GM21529 (cell line): ENCODE measurements around the gene DIPK1B.
A peak's percentile ranks its signal among the peaks of the same experiment; 100 is the strongest.

Source experiments
- ATAC-seq: cut with Tn5 transposase; IDR thresholded peaks from one replicate; pipeline ENCODE4 v1.9.1; 2021; ENCODE audit not compliant: unreplicated experiment

DIPK1B gene

DNA sequence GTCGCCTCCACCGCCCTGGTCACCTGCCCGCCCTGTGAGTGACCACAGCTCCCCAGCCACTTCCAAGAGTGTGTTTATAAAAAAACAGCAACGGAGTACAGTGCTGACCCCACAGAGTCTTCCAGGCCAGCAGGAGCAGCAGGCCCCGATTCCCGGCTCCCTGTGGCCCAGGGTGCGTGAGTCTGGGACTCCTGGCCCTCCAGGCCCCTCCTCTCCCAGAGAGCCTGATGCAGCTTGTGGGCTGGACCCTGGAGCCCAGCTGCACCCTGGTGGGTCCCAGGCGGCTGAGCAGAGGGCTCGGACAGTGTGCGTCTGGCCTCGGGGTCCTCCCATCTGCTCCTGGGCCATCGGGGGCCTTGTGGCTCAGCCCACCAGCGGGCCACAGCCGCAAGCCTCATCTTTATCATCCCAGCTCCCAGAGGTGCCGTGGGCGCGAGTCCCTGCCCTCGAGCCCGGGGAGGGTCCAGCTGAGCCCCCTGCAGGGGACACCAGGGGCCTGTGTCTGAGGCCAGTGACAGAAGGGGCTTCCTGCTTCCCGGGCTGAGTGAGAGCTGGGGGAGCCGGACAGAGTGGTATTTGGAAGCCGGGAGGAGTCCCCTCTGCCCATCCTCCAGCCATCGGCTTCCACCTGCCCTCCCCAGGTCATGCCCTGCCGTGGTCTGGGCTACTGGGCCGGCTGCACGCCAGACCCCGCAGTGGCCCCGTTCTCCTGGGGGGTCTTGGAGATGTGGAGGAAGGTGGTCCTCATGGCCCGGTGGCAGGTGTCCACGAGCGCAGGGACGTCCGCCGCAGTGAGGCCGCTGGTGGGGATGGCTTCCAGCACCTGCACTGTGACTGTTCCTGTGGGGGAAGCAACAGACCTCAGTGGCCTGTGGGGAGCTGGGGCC is 39.0 kb upstream of the DIPK1B start:
- no peak for ATAC-seq

DNA sequence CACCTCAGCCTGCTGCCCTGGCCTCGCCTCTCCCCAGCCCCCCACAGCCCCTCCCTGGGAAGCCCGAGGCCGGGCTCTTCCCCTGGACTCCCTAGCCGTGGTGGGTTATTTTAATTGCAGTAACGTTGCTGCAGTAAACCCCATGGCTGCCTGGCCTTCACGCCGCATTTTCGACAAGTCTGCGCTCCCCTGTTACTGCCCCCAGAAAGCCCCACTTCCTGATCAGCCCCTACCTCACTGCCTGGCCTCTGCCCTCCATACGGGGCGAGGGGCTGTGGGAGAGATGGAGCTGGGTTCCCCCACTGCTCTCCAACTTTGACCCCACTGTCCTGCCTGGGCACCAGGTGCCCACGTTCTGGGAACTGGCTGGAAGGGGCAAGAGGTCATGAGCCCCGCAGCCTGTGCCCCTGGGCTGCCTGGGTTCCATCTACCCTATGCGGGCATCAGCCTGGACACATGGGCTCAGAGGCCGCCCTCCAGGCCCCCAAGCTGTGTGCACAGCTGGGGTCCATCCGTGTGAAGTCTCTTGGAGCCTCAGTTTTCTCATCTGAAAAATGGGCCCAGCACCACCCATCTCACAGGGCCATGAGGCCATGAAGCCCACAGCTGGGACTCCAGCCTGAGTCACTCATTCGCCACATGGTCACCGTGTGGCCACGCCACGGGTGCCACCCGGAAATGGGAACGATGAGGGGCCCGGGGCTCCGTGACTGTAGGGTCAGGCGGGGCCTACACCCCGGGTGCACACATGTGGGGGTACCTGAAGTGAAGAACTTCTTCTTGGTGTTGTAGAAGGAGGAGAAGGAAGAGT is 38.2 kb upstream of the DIPK1B start:
- ATAC-seq = no peak

DNA sequence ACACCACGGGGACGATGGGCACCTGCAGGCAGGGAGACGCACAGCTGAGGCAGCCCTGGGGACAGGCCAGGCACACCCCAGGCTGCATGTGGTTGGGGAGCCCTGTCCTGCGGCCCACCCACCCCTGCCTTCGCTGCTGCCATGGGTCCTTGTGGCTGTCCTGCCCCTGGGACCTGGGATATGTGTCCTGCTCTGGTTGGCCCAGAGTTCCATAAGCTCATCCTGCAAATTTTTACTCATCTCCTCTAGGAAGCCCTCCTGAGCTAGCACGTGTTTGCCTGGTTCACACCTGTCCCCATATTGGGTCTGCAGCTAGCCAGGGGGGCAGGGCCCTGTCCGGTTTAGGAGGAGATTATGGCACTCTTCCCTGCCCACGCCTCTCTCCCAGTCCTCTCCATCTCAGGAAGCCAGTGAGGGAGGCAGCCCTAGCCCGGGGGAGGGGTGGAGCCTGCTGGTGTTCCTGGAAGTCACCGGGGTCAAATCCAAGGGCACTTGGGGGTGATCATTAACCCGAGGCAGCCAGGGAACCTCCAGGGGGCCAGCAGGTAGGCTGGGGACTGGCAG is 37.5 kb upstream of the DIPK1B start:
- no peak for ATAC-seq

DNA sequence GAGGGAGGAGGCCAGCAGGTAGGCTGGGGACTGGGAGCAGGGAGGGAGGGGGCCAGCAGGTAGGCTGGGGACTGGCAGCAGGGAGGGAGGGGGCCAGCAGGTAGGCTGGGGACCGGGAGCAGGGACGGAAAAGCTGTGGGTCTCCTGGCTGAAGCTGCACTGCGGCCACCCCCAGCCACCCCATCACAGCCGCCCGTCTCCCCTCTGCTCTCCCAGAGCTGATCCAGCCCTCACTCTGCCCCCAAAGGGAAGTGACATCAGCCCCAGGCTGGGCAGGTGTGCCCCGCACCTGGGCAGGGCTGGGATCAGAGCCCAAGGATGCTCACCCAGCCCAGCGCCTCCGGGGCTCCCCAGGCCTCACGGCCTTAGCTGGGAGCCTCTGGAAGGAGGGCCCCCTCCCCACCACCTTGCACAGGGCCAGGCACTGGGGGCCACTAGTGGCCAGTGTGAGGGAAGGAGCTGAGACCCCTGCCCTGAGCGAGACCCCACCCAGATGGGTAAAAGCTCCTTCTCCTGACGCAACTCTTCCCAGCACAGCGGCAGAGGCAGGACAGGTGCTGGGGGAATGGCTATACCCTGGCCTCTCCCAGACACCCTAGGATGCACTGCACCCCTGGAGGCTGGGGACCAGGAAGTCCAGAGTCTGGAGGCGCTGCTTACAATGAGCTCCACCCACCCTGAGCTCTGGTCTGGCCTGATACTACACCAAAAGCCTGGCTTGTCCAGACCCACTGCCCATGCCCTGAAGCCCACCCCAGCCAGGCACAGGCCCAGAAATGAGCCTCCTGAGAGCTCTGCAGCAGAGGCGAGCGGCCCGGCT is 36.7 kb upstream of the DIPK1B start:
- ATAC-seq = no peak

DNA sequence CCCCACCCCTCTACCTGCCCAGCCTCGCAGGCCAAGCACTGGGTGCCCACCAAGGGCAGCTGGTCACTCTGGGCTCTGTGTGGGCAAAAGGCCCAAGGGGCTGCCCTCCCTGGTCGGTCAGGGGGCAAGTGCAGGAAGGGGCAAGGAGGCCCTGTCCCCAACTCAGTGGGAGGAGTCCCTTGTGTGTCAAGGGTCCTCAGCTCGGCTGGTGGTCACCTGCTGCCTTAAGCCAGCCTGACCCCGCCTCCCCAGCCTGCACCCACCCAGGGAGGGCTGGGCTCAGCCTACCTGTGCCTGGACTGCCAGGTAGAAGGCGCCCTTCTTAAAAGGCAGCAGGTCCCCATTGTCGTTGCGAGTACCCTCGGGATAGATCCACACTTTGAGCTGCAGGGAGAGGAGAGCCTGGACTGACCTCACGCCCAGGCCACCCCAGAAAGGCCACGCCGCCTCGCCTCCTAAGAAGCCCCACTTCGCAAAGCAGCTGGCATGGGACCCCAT is 36.0 kb upstream of the DIPK1B start:
- ATAC-seq = no peak

DNA sequence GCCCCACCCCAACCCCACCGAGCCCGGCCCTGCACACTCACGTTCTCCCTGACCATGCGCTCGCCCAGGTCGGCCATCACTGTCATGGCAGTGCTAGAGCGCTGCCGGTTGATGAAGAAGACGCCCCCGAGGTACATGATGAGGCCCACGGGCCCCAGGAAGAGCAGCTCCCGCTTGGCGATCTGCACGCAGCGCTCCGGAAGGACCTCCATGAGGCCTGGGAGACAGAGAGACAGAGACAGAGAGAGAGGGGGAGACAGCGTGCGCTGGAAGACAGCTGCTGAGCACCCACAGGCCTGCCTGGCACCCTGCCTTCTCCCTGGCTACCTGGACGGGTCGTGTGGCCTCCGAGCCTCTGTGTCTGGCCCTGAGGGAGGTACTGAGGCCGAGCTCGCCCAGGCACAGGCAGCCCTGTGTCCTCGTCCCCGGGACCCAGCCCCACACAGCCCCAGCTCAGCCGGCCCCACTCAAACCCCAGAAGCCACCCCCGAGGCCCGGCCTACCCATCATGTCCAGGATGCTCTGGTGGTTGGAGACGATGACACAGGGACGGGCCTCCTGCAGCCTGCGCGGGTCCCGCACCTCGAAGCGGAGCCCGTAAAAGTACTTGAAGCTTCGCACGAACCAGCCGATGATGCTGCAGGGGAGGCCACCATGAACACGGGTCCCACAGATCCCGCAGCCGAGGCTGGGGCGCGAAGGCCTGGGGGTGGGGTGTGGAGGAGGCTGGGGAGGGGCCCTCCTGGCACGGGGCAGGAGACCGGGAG is 35.3 kb upstream of the DIPK1B start:
- ATAC-seq = no peak

DNA sequence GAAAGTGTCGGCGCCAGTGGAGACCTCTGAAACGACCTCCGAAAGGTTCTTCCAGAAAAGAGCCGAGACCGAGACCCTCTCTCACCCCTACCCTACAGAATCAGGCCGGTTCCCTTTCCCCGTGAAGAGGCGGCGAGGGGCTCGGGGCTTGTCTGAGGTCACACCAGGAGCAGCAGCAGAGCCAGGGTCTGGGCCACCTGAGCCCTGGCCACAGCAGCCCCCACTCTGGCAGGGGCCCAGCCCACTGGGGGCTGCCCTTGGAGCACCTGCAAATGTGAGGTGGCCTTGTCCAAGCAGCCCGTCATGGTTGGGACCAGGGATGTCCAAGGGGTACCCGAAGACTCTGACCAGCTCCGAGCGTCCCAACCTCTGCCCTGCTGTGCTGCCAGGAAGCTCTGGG is 34.3 kb upstream of the DIPK1B start:
- no peak for ATAC-seq

DNA sequence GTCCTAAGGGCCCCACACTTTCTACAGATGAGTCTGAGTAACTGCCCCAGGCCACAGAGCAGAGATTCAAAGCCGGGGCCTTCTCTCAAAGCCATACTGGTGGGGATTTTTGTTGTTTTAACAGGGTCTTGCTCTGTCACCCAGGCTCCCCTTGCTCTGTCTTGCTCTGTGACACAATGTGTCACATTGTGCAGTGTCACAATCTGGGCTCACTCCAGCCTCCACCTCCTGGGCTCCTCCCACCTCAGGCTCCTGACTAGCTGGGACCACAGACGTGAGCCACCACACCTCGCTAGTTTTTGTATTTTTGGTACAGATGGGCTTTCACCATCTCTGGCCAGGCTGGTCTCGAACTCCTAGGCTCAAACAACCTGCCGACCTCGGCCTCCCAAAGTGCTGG is 33.7 kb upstream of the DIPK1B start:
- no peak for ATAC-seq

DNA sequence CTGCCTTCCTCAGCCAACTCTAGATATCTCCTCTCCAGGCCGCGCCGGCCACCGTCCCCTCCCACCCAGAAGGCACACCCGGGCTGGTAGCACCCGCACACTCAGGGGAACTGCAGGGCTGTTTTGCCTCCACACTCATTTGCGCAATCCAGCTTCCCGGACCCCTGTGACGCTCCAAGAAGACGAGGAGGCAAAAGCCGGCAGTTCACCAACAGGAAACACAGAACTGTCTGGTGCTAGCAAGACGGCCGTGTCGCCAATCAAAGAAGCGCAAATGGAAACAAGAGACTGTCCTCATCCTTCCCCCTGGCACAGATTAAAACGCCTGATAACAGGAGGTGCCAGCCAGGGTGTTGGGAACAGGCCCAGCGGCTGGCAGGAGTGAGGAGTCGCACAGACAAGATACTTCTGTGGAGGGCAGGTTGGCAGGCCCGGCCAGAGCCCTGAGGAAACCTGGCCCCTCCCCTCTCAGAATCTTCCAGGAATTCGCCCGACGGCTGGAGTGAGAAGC is 32.9 kb upstream of the DIPK1B start:
- no peak for ATAC-seq

DNA sequence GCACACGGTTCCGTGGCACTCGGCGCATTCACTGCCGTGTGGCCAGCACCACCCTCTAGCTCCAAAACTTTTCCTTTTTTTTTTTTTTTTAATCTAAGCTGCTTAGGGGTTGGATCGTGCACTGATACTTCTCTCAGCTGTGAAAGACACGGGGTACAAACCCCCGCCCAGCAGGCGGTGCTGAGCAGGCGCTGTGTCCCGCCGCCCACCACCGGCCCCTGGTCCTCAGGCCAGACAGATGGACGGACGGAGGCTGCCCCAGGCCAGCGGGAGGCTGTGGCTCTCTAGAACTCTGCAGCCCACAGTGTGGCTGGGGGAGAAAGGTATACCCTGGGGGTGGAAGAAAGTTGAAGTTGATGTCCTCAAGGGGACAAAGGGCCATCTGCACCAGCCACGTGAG is 31.3 kb upstream of the DIPK1B start:
- no peak for ATAC-seq

DNA sequence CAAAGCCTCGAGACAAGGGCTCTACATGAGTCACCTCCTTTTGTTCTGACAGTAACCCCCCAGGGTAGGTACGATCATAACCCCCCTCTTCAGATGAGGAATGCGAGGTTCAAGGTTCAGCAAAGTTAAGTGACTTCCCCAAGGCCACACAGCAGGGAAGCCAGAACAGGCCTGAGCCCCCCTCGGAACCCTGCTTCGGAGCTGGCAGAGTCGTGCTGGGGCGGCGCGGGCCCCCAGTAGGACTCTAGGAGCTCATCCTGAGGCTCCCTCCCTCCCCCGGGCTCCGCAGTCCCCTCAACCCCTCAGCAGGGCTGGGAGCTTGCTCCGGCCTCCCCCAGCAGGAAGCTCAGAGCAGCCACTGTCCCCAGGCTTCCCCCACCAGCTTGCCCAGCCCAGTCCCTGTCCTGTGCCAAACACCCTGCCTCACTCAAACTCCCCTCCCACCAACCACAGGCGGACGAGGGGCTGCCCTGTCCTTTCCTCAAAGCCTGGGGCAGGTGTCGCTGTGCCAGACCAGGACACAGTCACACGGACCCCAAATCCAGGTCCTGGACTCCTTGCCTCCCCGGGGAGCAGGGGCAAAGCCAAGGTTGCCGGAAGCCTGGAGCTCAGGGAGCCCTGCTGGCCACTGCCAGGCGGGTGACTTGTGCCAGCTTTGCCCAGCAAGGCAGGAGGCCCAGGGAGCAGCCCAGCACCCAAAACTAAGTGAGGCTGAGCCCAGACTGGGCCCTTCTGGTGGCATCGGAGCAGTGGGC is 30.2 kb upstream of the DIPK1B start:
- ATAC-seq = no peak

DNA sequence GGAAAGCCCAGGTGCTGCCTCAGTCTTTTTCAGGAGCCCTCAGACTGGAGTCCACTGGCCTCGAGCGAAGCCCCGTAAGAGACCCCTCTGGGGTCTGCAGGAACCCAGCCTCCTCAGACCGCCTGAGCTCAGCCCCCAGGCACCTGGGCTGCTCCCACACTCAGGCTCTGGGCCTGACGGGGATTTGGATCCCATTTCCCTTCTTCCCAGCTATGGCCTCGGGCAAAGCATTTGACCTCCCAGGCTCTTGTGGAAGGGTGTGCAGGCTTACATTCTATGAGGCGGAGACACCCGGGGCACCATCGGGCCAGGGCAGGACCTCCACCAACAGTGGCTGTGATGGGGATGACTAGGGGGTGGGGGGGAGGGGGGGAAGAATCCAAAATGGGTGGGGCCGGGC is 29.7 kb upstream of the DIPK1B start:
- no peak for ATAC-seq

DNA sequence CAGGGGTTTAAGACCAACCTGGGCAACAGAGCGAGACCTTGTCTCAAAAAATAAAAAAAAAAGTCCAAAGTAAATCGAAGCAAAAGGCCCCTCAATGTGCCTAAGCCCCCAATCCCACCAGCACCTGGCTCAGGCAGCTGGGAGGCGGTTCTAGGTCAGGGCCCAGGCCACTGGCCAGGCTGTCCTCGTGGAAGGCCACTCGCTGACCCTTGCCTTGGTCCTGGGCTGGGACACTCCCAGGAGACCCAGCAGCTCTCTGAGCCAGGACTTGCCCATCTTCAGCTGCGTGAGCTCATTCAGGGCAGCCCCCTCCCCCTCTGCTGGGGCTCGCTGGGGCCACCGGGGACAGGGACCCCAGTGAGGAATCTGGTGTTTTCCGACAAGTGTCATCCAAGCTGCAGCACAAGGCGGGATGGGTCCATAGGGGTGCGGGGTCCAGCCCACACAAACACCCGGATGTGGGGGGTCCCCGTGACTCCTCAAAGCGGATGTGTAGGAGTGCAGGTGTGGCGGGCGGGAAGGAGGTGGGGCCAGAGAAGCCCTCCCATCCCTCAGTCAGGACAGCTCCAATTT is 29.1 kb upstream of the DIPK1B start:
- ATAC-seq = no peak

DNA sequence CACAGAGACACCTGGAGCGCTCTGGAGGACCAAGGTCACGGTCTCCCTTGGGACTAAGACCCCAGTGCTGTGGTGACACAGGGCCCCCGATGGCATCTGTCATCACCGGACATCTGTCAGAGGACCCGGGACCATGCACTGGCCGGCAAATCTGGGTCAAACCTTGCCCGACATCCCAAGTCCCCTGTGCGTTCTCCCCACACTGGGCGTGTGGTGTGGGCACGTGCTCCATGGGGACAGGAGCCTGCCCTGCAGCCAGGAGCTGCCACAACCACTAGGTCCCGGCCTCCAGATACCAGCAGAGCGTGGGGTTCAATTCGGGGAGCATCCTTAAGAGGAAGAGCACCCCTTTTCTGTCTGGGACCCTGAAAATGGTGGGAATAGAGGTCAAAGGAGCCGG is 28.6 kb upstream of the DIPK1B start:
- no peak for ATAC-seq

DNA sequence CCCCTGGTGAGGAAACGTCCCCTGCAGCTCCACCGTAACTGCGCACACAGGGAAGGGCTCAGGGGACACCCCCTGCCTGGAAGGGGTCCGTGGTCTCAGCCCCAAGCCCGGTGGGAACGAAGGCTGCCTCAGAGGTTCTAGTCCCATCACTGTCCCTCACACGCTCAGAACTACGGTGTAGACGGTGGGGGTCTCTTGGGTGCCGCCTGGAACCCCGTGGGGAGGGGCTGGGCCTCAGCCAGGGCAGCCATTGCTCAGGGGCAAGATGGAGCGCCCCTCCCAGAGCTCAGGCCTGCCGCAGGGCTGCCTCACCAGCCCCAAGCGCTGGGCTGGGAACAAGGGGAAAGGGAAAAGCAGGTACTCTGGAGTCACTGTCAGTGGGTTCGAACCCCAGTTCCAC is 28.0 kb upstream of the DIPK1B start:
- ATAC-seq = no peak

DNA sequence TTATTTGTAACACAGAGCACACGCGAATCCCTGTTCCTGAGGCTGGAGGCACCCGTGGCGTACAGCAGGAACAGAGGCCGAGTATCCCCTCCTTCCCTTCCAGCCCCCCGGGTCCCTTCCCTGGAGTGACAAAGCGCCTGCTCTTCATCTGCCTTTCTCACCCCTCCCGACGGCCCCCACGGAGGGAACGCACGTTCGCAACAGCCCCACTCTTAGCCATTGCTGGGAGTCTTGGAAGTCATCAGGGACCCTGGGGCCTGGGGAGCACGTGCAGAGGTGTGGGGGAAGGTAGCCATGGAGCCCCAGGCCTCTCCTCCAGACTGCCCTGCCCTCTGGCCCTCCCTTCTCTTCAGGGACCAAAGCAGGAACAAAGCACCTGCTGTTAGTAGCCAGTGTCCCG is 27.6 kb upstream of the DIPK1B start:
- no peak for ATAC-seq

DNA sequence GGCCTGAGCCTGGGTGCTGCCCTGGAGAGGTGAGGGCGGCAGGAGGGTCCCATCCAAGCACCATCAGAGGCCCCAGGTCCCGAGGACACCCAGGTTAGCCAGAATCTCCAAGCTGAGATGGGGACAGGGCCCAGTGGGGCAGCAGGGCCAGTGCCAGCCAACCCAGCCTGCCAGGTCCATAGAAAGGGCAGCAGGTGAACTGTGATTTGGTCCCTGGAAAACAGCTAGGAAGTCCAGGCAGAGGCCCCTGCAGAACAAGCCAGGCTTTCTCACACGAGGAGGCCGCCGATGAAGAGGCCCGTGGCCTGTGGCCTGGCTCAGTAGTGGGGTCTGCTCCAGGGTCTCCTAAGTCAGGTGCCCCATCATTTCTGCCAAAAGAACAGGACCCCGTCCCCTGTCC is 27.2 kb upstream of the DIPK1B start:
- no peak for ATAC-seq

DNA sequence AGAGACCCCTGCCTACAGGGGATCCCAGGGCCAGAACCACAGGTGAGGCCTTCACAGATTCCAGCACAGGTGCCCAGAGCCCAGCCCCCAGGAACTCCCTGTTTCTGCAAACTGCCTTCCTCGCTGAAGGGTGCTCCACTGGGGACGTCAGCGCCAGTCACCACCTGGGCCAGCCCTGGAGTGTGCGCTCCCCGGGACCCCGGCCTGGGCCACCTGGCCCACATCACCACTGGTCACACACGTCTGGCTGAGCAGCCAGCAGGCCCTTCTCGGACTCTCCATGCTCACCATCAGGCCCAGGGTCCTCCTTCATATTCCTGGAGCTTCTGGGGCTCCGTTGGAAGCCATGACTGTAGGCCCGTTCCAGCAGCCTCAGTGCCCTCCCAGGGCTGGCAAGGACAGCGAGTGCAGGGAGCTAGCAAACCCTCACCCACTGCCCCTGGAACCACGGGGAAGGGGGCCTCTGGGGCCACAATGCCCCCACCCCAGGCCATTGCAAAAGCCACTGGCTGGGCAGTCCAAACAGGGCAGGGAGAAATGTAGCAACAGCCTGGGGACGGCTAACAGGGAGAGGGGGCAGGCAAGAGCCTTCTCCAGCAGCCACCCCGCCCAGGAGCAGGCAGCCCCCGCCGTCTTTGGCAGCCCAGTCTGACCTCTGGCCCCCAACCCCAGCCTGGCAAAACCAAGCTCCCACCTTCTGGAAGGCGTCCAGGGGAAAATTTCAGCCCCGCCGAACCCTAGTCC is 26.4 kb upstream of the DIPK1B start:
- ATAC-seq = no peak

DNA sequence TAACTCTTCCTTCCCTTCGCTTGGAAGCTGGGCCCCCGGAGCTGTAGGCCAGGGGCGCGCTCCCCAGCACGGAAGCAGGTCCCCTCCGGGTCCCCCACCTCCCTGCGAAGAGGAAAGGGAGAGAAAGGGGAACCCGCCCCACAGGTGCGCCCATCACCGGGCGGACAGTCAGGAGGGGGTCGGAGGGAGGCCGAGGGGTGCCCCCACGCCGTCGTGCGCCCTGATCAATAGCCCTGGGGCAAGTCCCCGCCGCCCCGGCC is 25.9 kb upstream of the DIPK1B start:
- ATAC-seq = peak; percentile 9
